CD14-positive monocyte (primary cell): Measurements from ENCODE around the gene SLC25A51. TPM values are rescaled to one million over a fixed set of nuclear protein-coding genes. Genes with fewer than 3 reads are reported as not detected.

ENCODE experiments used
- DNase-seq, 3 donors: peaks; one replicate each; pipeline ENCODE4 v3.0.0-alpha.2; 2011 to 2022
- H2AFZ ChIP-seq: 2 replicates; pipeline ENCODE4 v1.6.0; 2012; ENCODE audit warnings: mild to moderate bottlenecking, low read depth, low read length, inconsistent platforms; ENCODE audit not compliant: insufficient read depth, poor library complexity, severe bottlenecking
- H3K27ac ChIP-seq, 2 donors: 1 replicate in 1 of 2; 2 replicates in 1 of 2; pipeline ENCODE4 v1.5.1; 2012 to 2013; ENCODE audit warnings: low read length in 2 of 2, control low read depth in 1 of 2, inconsistent platforms in 1 of 2, low read depth in 1 of 2, mild to moderate bottlenecking in 1 of 2
- H3K27me3 ChIP-seq, 2 donors: one replicate each; pipeline versions ENCODE4 v1.6.0 to v1.6.1; 2011 to 2013; ENCODE audit warnings: low read length in 2 of 2; ENCODE audit not compliant: control insufficient read depth in 2 of 2, insufficient read depth in 2 of 2
- H3K36me3 ChIP-seq, 2 donors: replicated peaks in 1 of 2; 1 replicate in 1 of 2; 2 replicates in 1 of 2; pipeline versions ENCODE4 v1.5.1 to v1.6.1; 2012 to 2013; ENCODE audit warnings: low read length in 2 of 2, control low read depth in 1 of 2, inconsistent platforms in 1 of 2, mild to moderate bottlenecking in 1 of 2; ENCODE audit not compliant: insufficient read depth in 2 of 2, control insufficient read depth in 1 of 2
- H3K4me1 ChIP-seq, 2 donors: 1 replicate in 1 of 2; 2 replicates in 1 of 2; pipeline versions ENCODE4 v1.5.1 to v1.6.1; 2012 to 2013; ENCODE audit warnings: low read length in 2 of 2, control low read depth in 1 of 2, inconsistent platforms in 1 of 2, mild to moderate bottlenecking in 1 of 2, moderate library complexity in 1 of 2; ENCODE audit not compliant: insufficient read depth in 2 of 2, control insufficient read depth in 1 of 2
- H3K4me2 ChIP-seq: replicated peaks from 2 replicates; pipeline ENCODE3; 2012; ENCODE audit warnings: low read length, moderate library complexity, mild to moderate bottlenecking; ENCODE audit not compliant: poor library complexity, severe bottlenecking; ENCODE audit errors: extremely low read depth
- H3K4me3 ChIP-seq, 3 experiments: fragments of 200-600 bp in 1 of 3; sonication (generic) in 1 of 3; replicated peaks in 1 of 3; 1 replicate in 2 of 3; 2 replicates in 1 of 3; pipeline ENCODE4 v1.5.1; 2011 to 2013; ENCODE audit warnings: low read length in 3 of 3, mild to moderate bottlenecking in 3 of 3, control low read depth in 2 of 3, low read depth in 2 of 3, inconsistent platforms in 1 of 3, moderate library complexity in 1 of 3
- H3K79me2 ChIP-seq: 2 replicates; pipeline ENCODE4 v1.6.0; 2012; ENCODE audit warnings: mild to moderate bottlenecking, control low read depth, inconsistent platforms, low read length, moderate library complexity; ENCODE audit not compliant: insufficient read depth
- H3K9ac ChIP-seq: 2 replicates; pipeline ENCODE4 v1.6.0; 2017; ENCODE audit warnings: low read length, mild to moderate bottlenecking; ENCODE audit not compliant: insufficient read depth, poor library complexity, severe bottlenecking
- H3K9me3 ChIP-seq, 2 donors: replicated peaks in 1 of 2; 1 replicate in 1 of 2; 2 replicates in 1 of 2; pipeline versions ENCODE4 v1.5.1 to v1.6.1; 2012 to 2013; ENCODE audit warnings: low read length in 2 of 2, control low read depth in 1 of 2; ENCODE audit not compliant: control insufficient read depth in 1 of 2, insufficient read depth in 1 of 2
- H4K20me1 ChIP-seq: 2 replicates; pipeline ENCODE4 v1.6.0; 2012; ENCODE audit warnings: mild to moderate bottlenecking, low read length, control low read depth, moderate library complexity; ENCODE audit not compliant: insufficient read depth
- H3K27ac Mint-ChIP-seq, 7 donors: one replicate each; pipeline ENCODE4 v1.8.0; 2020; ENCODE audit warnings: mild to moderate bottlenecking in 7 of 7, mixed read lengths in 7 of 7, moderate library complexity in 6 of 7, inconsistent platforms in 2 of 7
- H3K27me3 Mint-ChIP-seq, 3 donors: one replicate each; pipeline ENCODE4 v1.8.0; 2021 to 2022; ENCODE audit warnings: low read depth in 3 of 3, mild to moderate bottlenecking in 3 of 3, mixed read lengths in 3 of 3, moderate library complexity in 3 of 3, inconsistent platforms in 1 of 3
- H3K36me3 Mint-ChIP-seq, 2 donors: one replicate each; pipeline ENCODE4 v1.8.0; 2020; ENCODE audit warnings: mixed read lengths in 2 of 2, inconsistent platforms in 1 of 2, mild to moderate bottlenecking in 1 of 2
- H3K4me1 Mint-ChIP-seq: one replicate; pipeline ENCODE4 v1.8.0; 2020; ENCODE audit warnings: mild to moderate bottlenecking, mixed read lengths
- H3K4me3 Mint-ChIP-seq, 2 donors: one replicate each; pipeline ENCODE4 v1.8.0; 2020; ENCODE audit warnings: mild to moderate bottlenecking in 2 of 2, mixed read lengths in 2 of 2, moderate library complexity in 1 of 2
- H3K9me3 Mint-ChIP-seq, 7 donors: one replicate each; pipeline ENCODE4 v1.8.0; 2020 to 2022; ENCODE audit warnings: mixed read lengths in 7 of 7, mild to moderate bottlenecking in 6 of 7, moderate library complexity in 6 of 7, inconsistent platforms in 2 of 7
- CTCF ChIP-seq: fragments of 200-600 bp; IDR thresholded peaks from one replicate; pipeline ENCODE4 v1.8.0; 2022; ENCODE audit warnings: antibody characterized with exemption, mild to moderate bottlenecking
- WGBS: methylation state at CpG from one replicate; pipeline ENCODE4 v1.1.5; 2013; ENCODE audit warnings: missing lambda C conversion rate; ENCODE audit not compliant: insufficient coverage; 5-methylcytosine and 5-hydroxymethylcytosine counted together
- intact Hi-C, 2 donors: fragments of 100-400 bp; cut with micrococcal nuclease; formaldehyde crosslinking; loops; one replicate each; pipeline versions ENCODE4 v1.15.0 to v1.15.1; 2023
- polyA plus RNA-seq, 3 donors: library from polyadenylated mRNA; depleted of rRNA in 1 of 3; unstranded in 2 of 3; stranded (reverse) in 1 of 3; fragments of 300-500 nt in 2 of 3; fragments of >200 nt in 1 of 3; fragmentation: Illumina TruSeq in 2 of 3; gene quantifications; 1 replicate in 2 of 3; 2 replicates in 1 of 3; pipeline ENCODE4 v1.2.3, GENCODE V29; 2012 to 2021

Gene SLC25A51
- polyA plus RNA-seq, 3 donors: 5.9 to 12.4 (median 8.9) TPM

- H3K79me2 ChIP-seq: no peaks in the 10 kb centered on the region
- 100% methylated on average over 1 of the region's 6 CpGs for WGBS
- H3K9ac ChIP-seq: no peak overlapping the region
Observed at GRCh38 chr9:37939575-37940095, 35.7 kb upstream of the SLC25A51 start.

GRCh38 chr9:37938121-37938891 lies 34.4 kb upstream of the SLC25A51 start:
- H3K27me3 Mint-ChIP-seq: peaks cover 0 to 3% (median 2%) of the 10 kb centered on the region in 3 donors
- Histone ChIP-seq H4K20me1 (no peaks in the 10 kb centered on the region), H3K36me3 (no peaks in the 10 kb centered on the region), H3K27ac (no peak overlapping the region), H2AFZ (no peak overlapping the region), H3K4me1 (no peaks in the 10 kb centered on the region), H3K4me3 (no peak overlapping the region), H3K27me3 (no peaks in the 10 kb centered on the region), H3K4me2 (no peak overlapping the region), H3K79me2 (no peaks in the 10 kb centered on the region), H3K9ac (no peak overlapping the region), H3K9me3 (no peaks in the 10 kb centered on the region)
- TF ChIP-seq CTCF: no peak
- no peaks in the 10 kb centered on the region for H3K36me3 Mint-ChIP-seq
- no peak for DNase-seq
- no peak overlapping the region for H3K4me3 Mint-ChIP-seq
- 95% methylated on average over 16 of the region's 22 CpGs for WGBS
- peak overlapping the region in 2 of 7 donors; percentile 26 to 59 for H3K27ac Mint-ChIP-seq
- H3K4me1 Mint-ChIP-seq: peaks cover 3% of the 10 kb centered on the region
- intact Hi-C loops: no loop called here
- no peaks in the 10 kb centered on the region for H3K9me3 Mint-ChIP-seq

More at GRCh38 chr9:37939575-37940095, 35.7 kb upstream of the SLC25A51 start:
- H3K27me3 Mint-ChIP-seq: peaks cover 0 to 3% (median 2%) of the 10 kb centered on the region in 3 donors
- no peaks in the 10 kb centered on the region for H3K36me3 ChIP-seq
- no peak overlapping the region for H3K27ac ChIP-seq
- no peaks in the 10 kb centered on the region for H3K4me1 ChIP-seq
- H3K4me2 ChIP-seq: no peak overlapping the region
- H2AFZ ChIP-seq: no peak overlapping the region
- H3K9me3 ChIP-seq: no peaks in the 10 kb centered on the region
- H3K4me1 Mint-ChIP-seq: peaks cover 3% of the 10 kb centered on the region
- no peaks in the 10 kb centered on the region for H3K27me3 ChIP-seq
- no peak for TF ChIP-seq CTCF
- intact Hi-C loops: no loop called here
- DNase-seq: peak in 1 of 3 donors; percentile 4
- no peaks in the 10 kb centered on the region for H4K20me1 ChIP-seq
- no peak overlapping the region for H3K4me3 ChIP-seq
- peak overlapping the region in 1 of 7 donors; percentile 66 for H3K27ac Mint-ChIP-seq
- H3K4me3 Mint-ChIP-seq: no peak overlapping the region
- H3K9me3 Mint-ChIP-seq: no peaks in the 10 kb centered on the region
- H3K36me3 Mint-ChIP-seq: no peaks in the 10 kb centered on the region
